ENCODE measurements around the gene TTC34.

- no peak for TF ChIP-seq EZH2 (IDR thresholded peaks at IDR 0.05; ENCODE audit: insufficient read depth, poor library complexity, severe bottlenecking)
- no peak for TF ChIP-seq EZH2phosphoT487 (IDR thresholded peaks at IDR 0.05; ENCODE audit: insufficient read depth, low read depth)
Measured at GRCh38 chr1:2640626-2641025, 160.9 kb downstream of the TTC34 start.

Measured in GM23248 (cell line).